Astrocyte of the hippocampus (primary cell): ENCODE measurements around the gene BAG1.

Experiments used
- DNase-seq: peaks from one replicate; pipeline ENCODE4 v3.0.0; 2011; ENCODE audit warnings: low read depth, low spot score

BAG1 gene

DNA sequence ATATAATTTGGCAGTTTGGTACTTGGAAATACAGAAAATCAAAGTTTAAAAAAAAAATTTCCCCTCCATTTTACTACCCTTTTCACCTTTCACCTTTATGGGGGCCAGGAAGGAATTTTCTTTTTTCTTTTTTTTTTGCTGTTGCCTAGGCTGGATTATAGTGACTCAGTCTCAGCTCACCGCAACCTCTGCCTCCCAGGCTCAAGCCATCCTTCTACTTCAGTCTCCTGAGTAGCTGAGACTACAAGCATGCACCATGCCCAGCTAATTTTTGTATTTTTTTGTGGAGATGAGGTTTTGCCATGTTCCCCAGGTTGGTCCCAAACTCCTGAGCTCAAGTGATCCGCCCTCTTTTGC, 9.4 kb upstream of the BAG1 start:
- DNase-seq, result peak; percentile 57

- no peak for DNase-seq
Measured at GRCh38 chr9:33273266-33273971, 8.9 kb upstream of the BAG1 start.

GRCh38 chr9:33272061-33272460, 7.6 kb upstream of the BAG1 start:
- peak; percentile 32 for DNase-seq

GRCh38 chr9:33270146-33270545, 5.6 kb upstream of the BAG1 start:
- DNase-seq, result no peak

GRCh38 chr9:33267151-33267767, 2.8 kb upstream of the BAG1 start:
- DNase-seq, result no peak

GRCh38 chr9:33265211-33265865, 830 bp upstream of the BAG1 start:
- peak; percentile 10 for DNase-seq

DNA sequence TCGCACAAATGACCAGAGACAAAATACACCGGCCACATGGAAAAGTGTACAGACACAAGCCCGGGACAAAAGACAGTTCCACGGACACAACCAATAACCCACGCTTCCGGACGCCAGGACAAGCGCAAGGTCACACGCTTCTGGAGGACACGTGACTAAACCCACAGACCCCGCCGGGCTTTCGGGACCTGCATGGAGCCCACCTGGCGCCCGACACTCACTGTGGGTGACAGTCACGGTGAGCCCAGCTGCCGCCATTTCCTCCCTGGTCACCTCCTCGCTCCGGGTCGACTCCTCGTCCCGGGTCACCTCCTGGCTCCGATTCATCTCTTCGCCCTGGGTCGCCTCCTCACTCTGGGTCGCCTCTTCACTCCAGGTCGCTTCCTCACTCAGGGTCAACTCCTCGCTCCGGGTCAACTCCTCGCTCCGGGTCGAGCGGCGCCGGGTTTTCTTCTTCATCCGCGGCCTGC, 470 bp downstream of the BAG1 start:
- no peak for DNase-seq

GRCh38 chr9:33263131-33264002, 1.1 kb downstream of the BAG1 start:
- DNase-seq, result peak; percentile 50

- no peak for DNase-seq
Measured at GRCh38 chr9:33260372-33260771, 4.1 kb downstream of the BAG1 start.

DNA sequence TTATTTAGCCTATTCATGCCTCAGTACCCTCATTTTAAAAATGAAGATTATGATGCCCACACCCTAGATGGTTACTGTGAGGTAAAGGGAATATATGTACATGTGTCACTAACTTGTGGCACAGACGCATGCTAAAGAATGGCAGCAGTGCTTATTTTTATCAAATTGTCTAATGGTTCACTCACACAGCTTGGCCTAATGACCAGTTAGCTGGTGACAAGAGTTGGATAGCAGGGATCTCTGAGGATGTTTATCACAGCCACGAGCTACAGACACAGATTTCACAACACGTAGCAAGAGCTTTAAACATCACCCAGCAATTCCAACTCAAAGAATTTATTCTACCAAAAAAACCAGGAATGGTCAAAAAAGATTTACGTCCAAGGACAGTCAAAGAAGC, 7.2 kb downstream of the BAG1 start:
- DNase-seq, result no peak

DNA sequence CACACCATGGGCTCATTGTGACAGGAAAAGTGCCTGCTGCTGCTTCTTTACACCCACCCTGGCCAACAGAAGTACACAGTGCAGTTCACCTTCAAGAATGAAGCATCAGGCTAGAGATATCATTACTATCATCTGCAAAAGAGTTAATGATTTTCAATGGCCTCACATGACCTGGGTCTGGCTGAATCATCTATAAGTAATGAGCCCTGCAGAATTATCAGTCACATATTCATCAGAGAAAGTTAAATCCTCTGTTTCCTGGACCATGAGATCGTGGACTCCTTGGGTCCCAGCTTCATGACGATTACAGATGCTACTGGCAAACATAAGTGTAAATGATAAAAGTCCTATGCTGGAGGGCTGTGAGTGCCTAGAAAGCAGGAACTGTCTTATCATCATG, 8.3 kb downstream of the BAG1 start:
- DNase-seq, result no peak

DNA sequence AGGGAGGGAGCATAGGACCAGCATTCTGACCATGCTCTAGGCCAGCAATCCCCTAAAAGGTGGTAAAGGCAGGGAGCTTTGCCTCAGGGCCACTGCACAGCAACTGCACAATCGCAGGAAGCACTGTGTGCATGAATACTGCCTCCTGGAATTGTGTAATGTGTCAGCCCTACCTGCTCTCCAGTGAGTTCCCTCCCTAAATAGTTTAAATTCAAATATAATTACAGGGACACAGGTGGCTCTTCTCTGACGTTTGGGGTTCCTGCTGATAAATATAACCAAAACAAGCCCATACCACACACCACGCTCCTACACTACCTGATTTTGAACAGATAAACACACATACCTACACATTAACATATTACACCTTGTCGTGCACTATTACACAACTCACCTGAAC, 9.0 kb downstream of the BAG1 start:
- no peak for DNase-seq

DNA sequence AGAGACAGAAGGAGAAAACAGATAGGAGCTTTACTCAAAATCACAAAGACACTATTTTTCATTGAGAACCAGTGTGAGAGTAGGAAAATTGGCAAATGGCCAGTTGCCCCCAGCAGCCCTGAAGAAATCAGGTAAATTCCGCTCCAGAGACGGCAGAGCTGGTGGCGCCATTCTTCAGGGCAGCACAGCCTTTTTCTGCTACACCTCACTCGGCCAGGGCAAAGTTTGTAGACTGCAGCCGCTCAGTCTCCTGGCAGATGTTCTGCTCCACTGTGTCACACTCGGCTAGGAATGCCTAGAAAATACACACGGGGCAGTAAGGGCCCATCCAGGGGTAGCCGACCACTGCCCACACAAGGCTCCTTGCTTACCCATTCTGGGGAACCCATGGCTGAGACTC, 9.5 kb downstream of the BAG1 start:
- no peak for DNase-seq

GRCh38 chr9:33254211-33254610, 10.3 kb downstream of the BAG1 start:
- no peak for DNase-seq

- no peak for DNase-seq
Measured at GRCh38 chr9:33250458-33250995, 14.0 kb downstream of the BAG1 start.

- no peak for DNase-seq
Measured at GRCh38 chr9:33249983-33250382, 14.5 kb downstream of the BAG1 start.

DNA sequence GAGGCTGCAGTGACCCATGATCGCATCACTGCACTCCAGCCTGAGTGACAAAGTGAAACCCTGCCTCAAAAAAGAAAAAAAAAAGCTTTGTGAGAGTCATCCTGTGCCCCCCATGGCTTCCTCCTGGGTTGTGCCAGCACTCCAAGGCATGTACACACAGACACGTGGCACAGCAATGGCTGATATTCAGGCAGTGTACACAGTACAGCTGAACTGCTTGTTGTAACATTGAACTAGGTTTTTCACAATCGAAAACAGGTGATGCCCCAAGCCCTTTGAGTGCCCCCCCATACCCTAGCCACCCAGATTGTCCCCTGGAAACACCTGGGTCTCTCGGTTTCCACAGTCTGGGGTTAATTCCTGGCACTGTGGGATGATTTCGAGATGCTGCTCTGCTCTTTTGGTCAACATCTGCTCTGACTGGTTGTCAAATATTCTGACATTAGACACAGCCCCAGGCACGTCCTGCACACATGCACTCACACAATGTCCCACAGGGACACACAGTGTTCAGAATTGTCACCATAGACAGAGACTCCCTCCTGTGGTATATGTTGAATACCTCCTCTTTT, 15.3 kb downstream of the BAG1 start:
- DNase-seq, result no peak

DNA sequence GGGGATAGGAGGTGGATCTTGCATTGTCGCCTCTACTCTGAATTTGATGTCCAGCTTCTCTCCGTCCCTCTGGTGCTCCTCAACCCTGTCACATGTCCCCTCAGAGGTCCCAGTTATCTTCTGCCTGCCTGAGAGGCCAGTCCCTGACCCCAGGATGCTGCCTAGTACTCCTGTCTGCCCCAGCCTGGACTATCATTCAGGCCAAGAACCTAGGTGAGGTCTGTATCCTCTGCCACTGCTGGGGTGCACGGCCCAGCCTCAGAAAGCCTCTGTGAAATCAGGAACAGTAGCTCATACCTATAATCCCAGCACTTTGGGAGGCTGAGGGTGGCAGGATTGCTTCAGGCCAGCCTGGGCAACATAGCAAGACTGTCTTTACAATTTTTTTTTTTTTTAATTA, 15.9 kb downstream of the BAG1 start:
- no peak for DNase-seq

GRCh38 chr9:33246269-33246860, 18.1 kb downstream of the BAG1 start:
- no peak for DNase-seq

GRCh38 chr9:33245341-33245740, 19.2 kb downstream of the BAG1 start:
- no peak for DNase-seq

- DNase-seq, result no peak
Measured at GRCh38 chr9:33244137-33244784, 20.2 kb downstream of the BAG1 start.
